K562 (cell line): ENCODE data around the gene GADL1. TPM values are rescaled to one million over a fixed set of nuclear protein-coding genes. Genes with fewer than 3 reads are reported as not detected.

ENCODE experiments used
- ATAC-seq: fragments of 200-7000 bp; cut with Tn5 transposase; 3 replicates; pipeline ENCODE4 v1.9.1; 2020; ENCODE audit warnings: moderate library complexity
- BruUV-seq: library from RNA; stranded (reverse); fragments of 400-500 nt; replicated peaks from 2 replicates; lab custom pipeline; 2021; lab: Mats Ljungman, UMichigan
- CTCF ChIA-PET: fragments of 300-600 bp; formaldehyde crosslinking; extraction: SDS; loops from one replicate; lab custom pipeline; 2021; ENCODE audit warnings: low intra/inter-chr PET ratio; lab: Yijun Ruan, JAX
- POLR2A ChIA-PET: fragments of 300-600, 350-650 bp; sonication (Branson Sonifier 250); formaldehyde crosslinking; extraction: SDS; loops from one replicate; lab custom pipeline; 2021; ENCODE audit warnings: antibody characterized with exemption, inconsistent platforms; lab: Yijun Ruan, JAX
- DNase-seq, 4 experiments: peaks; one replicate each; pipeline versions ENCODE4 v3.0.0 to v3.0.0-alpha.2; 2011 to 2018; ENCODE audit warnings: low spot score in 3 of 4, mixed read lengths in 3 of 4; ENCODE audit errors: extremely low read depth in 1 of 4
- FAIRE-seq: peaks from 2 replicates; lab custom pipeline; 2011; peaks lifted over from hg19 to GRCh38; lab: Jason Lieb, UNC
- H2AFZ ChIP-seq: 2 replicates; pipeline ENCODE4 v1.6.0; 2011; ENCODE audit warnings: low read depth, low read length, control low read depth, inconsistent platforms
- H3K27ac ChIP-seq: fragments of 200-600 bp; 3 replicates; pipeline ENCODE4 v1.8.0; 2011; ENCODE audit warnings: low read depth, mild to moderate bottlenecking, control low read depth, inconsistent platforms, low read length, moderate library complexity, mixed read lengths; ENCODE audit errors: extremely low read depth
- H3K27me3 ChIP-seq, 2 experiments: fragments of 300-600 bp in 1 of 2; 2 replicates in 1 of 2; 3 replicates in 1 of 2; pipeline versions ENCODE4 v1.6.0 to v1.8.0; 2011; ENCODE audit warnings: inconsistent platforms in 2 of 2, low read length in 2 of 2, mild to moderate bottlenecking in 1 of 2, mixed read lengths in 1 of 2, moderate library complexity in 1 of 2; ENCODE audit not compliant: control insufficient read depth in 2 of 2, insufficient read depth in 2 of 2
- H3K36me3 ChIP-seq: fragments of 300-600 bp; 3 replicates; pipeline ENCODE4 v1.8.0; 2011; ENCODE audit warnings: mild to moderate bottlenecking, low read length, inconsistent platforms; ENCODE audit not compliant: control insufficient read depth, insufficient read depth
- H3K4me1 ChIP-seq, 2 experiments: fragments of 200-600 bp in 1 of 2; replicated peaks in 1 of 2; 2 replicates in 1 of 2; 3 replicates in 1 of 2; pipeline versions ENCODE4 v1.5.1 to v1.8.0; 2011; ENCODE audit warnings: inconsistent platforms in 2 of 2, low read length in 2 of 2, mild to moderate bottlenecking in 1 of 2, mixed read lengths in 1 of 2, moderate library complexity in 1 of 2; ENCODE audit not compliant: control insufficient read depth in 2 of 2, insufficient read depth in 2 of 2
- H3K4me2 ChIP-seq: 2 replicates; pipeline ENCODE4 v1.6.1; 2011; ENCODE audit warnings: low read length, control low read depth, inconsistent platforms, mixed read lengths; ENCODE audit not compliant: insufficient read depth
- H3K4me3 ChIP-seq: fragments of 200-600 bp; sonication (generic), shearing (Covaris generic); 2 replicates; pipeline ENCODE4 v1.5.1; 2016; ENCODE audit warnings: control low read depth, inconsistent platforms
- H3K79me2 ChIP-seq: fragments of 200-600 bp; 3 replicates; pipeline ENCODE4 v1.8.0; 2011; ENCODE audit warnings: low read length, inconsistent platforms; ENCODE audit not compliant: control insufficient read depth, insufficient read depth
- H3K9ac ChIP-seq, 2 experiments: 2 replicates each; pipeline versions ENCODE4 v1.6.0 to v1.6.1; 2011; ENCODE audit warnings: low read depth in 2 of 2, low read length in 2 of 2, control low read depth in 1 of 2, inconsistent platforms in 1 of 2, mild to moderate bottlenecking in 1 of 2, mixed read lengths in 1 of 2; ENCODE audit not compliant: insufficient read depth in 1 of 2
- H3K9me1 ChIP-seq: one replicate; pipeline ENCODE4 v1.6.0; 2011; ENCODE audit warnings: inconsistent platforms, mild to moderate bottlenecking, low read length, moderate library complexity; ENCODE audit not compliant: control insufficient read depth, insufficient read depth
- H3K9me3 ChIP-seq: replicated peaks from 2 replicates; pipeline ENCODE4 v1.5.1; 2011; ENCODE audit warnings: low read depth, low read length, inconsistent platforms; ENCODE audit not compliant: control insufficient read depth, insufficient read depth
- H4K20me1 ChIP-seq: replicated peaks from 2 replicates; pipeline ENCODE4 v1.6.1; 2011; ENCODE audit warnings: low read length, inconsistent platforms, mixed read lengths; ENCODE audit not compliant: control insufficient read depth, insufficient read depth
- BACH1 ChIP-seq: fragments of 200-800 bp; sonication (Bioruptor generic); IDR thresholded peaks from 2 replicates; pipeline ENCODE4 v1.6.1; 2016; ENCODE audit warnings: missing genetic modification characterization, missing compliant biosample characterization
- CCNT2 ChIP-seq: IDR thresholded peaks from 2 replicates; pipeline ENCODE4 v1.6.1; 2011; ENCODE audit warnings: borderline replicate concordance, low read depth, mild to moderate bottlenecking, moderate library complexity, mixed read lengths, low read length; ENCODE audit not compliant: insufficient read length; ENCODE audit errors: extremely low read depth
- DMBX1 ChIP-seq: fragments of 250-450 bp; sonication (Bioruptor Pico); IDR thresholded peaks from 2 replicates; pipeline ENCODE4 v1.8.0; 2022; ENCODE audit warnings: inconsistent platforms, mild to moderate bottlenecking, moderate library complexity, borderline replicate concordance
- TAF15 ChIP-seq: fragments of 200-400 bp; formaldehyde crosslinking; IDR thresholded peaks from 2 replicates; pipeline ENCODE4 v1.6.1; 2017; ENCODE audit warnings: mild to moderate bottlenecking, low read depth, low read length, moderate library complexity
- ZNF785 ChIP-seq: fragments of 250-450 bp; sonication (Bioruptor Pico); IDR thresholded peaks from 2 replicates; pipeline ENCODE4 v1.4.0; 2020; ENCODE audit warnings: mild to moderate bottlenecking
- WGBS: fragments of 100-300 bp; shearing (Covaris generic); methylation state at CpG from one replicate; pipeline ENCODE4 v1.1.6; 2016; ENCODE audit warnings: low coverage, mixed read lengths; ENCODE audit not compliant: insufficient coverage; ENCODE audit errors: missing lambda C conversion rate; 5-methylcytosine and 5-hydroxymethylcytosine counted together
- in situ Hi-C: fragments of 300-500 bp; cut with MboI; formaldehyde crosslinking; loops from 4 replicates; pipeline ENCODE4 v1.15.0; 2018; ENCODE audit warnings: inconsistent platforms, mixed read lengths
- intact Hi-C: fragments of 100-400 bp; cut with micrococcal nuclease; formaldehyde crosslinking; loops from 2 replicates; pipeline ENCODE4 v1.14.2; 2022
- polyA plus RNA-seq, 8 experiments: library from polyadenylated mRNA; depleted of rRNA in 4 of 8; stranded (reverse) in 5 of 8; unstranded in 3 of 8; fragments of >200 nt; fragmentation: Nextera tagmentation in 2 of 8; fragmentation: Illumina TruSeq in 1 of 8; extraction: Ambion mirVana in 2 of 8; extraction: Trizol in 1 of 8; gene quantifications; 2 replicates each; pipeline versions ENCODE4 v1.2.1 to v1.2.3, GENCODE V29; 2011 to 2014; ENCODE audit warnings: inconsistent platforms in 1 of 8, missing spikeins in 1 of 8
- total RNA-seq, 7 experiments: library from RNA; depleted of rRNA in 6 of 7; stranded (reverse); fragments of >200 nt in 6 of 7; fragmentation: Illumina TruSeq in 2 of 7; extraction: Trizol in 2 of 7; gene quantifications; 2 replicates each; pipeline versions ENCODE4 v1.2.1 to v1.2.3, GENCODE V29; 2011 to 2021; ENCODE audit warnings: low replicate concordance in 1 of 7
- TF ChIP-seq, protein P1 (sequence below): sonication (generic); formaldehyde crosslinking; IDR thresholded peaks from 2 replicates; pipeline ENCODE4 v1.5.0; 2020; ENCODE audit warnings: missing genetic modification reagents
- TF ChIP-seq, protein P2 (sequence below): fragments of 250-450 bp; sonication (Bioruptor Pico); IDR thresholded peaks from 2 replicates; pipeline ENCODE4 v1.5.0; 2021

GADL1 gene
- total and polyA plus RNA-seq, 9 of the 15 experiments (the other 6 are each of a cell fraction or from before 2014, with no cell fraction given) = 0.07 TPM; not detected in 8

DNA sequence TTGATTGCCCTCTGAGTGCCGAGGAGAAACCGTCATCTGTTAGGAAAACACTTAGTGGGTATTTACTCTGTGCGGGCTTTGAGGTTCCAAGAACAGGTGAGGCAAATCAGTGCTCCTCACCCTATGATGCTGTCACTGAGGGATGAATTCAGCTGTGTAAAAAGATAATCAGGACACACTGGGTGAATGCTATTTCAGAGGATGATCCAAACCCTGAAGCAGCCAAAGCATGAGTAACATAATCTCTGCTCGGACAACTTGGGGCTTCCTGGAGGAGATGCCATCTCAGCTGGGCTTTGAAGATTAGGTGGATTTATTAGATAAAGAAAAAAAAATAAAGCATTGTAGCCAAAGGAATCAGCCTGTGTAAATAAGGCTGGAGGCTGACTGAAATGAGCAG, 10.5 kb upstream of the GADL1 start:
- DNase-seq = no peak
- H3K27ac ChIP-seq = no peak overlapping the region
- H3K4me3 ChIP-seq = no peak overlapping the region
- H3K27me3 ChIP-seq = no peaks in the 10 kb centered on the region
- in situ Hi-C loops (no loop called here), intact Hi-C loops (no loop called here)
- H4K20me1 ChIP-seq = no peaks in the 10 kb centered on the region
- BruUV-seq = no TSS peak
- WGBS = 2% methylated on average over 4 of the region's 4 CpGs
- H3K9me1 ChIP-seq = no peaks in the 10 kb centered on the region
- H3K79me2 ChIP-seq = no peaks in the 10 kb centered on the region
- H3K9ac ChIP-seq = no peak overlapping the region
- no peaks in the 10 kb centered on the region for H3K36me3 ChIP-seq
- ChIA-PET POLR2A (no interaction called here), CTCF (no interaction called here)
- no peak overlapping the region for H2AFZ ChIP-seq
- no peak for ATAC-seq
- FAIRE-seq = no peak
- no peak overlapping the region for H3K4me2 ChIP-seq
- TF ChIP-seq BACH1 (tag) (no peak), CCNT2 (no peak), DMBX1 (CRISPR knock-in tag) (no peak), TAF15 (no peak), ZNF785 (CRISPR knock-in tag) (no peak)
- TF ChIP-seq, protein P1, sequence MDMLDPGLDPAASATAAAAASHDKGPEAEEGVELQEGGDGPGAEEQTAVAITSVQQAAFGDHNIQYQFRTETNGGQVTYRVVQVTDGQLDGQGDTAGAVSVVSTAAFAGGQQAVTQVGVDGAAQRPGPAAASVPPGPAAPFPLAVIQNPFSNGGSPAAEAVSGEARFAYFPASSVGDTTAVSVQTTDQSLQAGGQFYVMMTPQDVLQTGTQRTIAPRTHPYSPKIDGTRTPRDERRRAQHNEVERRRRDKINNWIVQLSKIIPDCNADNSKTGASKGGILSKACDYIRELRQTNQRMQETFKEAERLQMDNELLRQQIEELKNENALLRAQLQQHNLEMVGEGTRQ = no peak
- TF ChIP-seq, protein P2, sequence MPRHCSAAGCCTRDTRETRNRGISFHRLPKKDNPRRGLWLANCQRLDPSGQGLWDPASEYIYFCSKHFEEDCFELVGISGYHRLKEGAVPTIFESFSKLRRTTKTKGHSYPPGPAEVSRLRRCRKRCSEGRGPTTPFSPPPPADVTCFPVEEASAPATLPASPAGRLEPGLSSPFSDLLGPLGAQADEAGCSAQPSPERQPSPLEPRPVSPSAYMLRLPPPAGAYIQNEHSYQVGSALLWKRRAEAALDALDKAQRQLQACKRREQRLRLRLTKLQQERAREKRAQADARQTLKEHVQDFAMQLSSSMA (CRISPR knock-in tag) = no peak
- H3K4me1 ChIP-seq = no peaks in the 10 kb centered on the region
- H3K9me3 ChIP-seq = no peaks in the 10 kb centered on the region
